HepG2 (cell line): Measurements from ENCODE around the gene RTEL1. TPM values are rescaled to one million over a fixed set of nuclear protein-coding genes. Genes with fewer than 3 reads are reported as not detected.

Experiments used
- ATAC-seq: fragments of 200-7000 bp; cut with Tn5 transposase; 3 replicates; pipeline ENCODE4 v1.9.1; 2020; ENCODE audit warnings: mild to moderate bottlenecking, moderate library complexity
- BruUV-seq: library from RNA; stranded (reverse); fragments of 400-500 nt; replicated peaks from 2 replicates; lab custom pipeline; 2021; lab: Mats Ljungman, UMichigan
- CTCF ChIA-PET: fragments of 300-600 bp; formaldehyde crosslinking; extraction: SDS; loops from one replicate; lab custom pipeline; 2021; ENCODE audit warnings: low total read pairs, inconsistent platforms, low intra/inter-chr PET ratio; lab: Yijun Ruan, JAX
- POLR2A ChIA-PET: fragments of 350-600 bp; sonication (Branson Sonifier 250); formaldehyde crosslinking; loops from one replicate; lab custom pipeline; 2020; ENCODE audit warnings: antibody characterized with exemption, inconsistent platforms; lab: Yijun Ruan, JAX
- DNase-seq: peaks from one replicate; pipeline ENCODE4 v3.0.0-alpha.2; 2015; ENCODE audit warnings: low spot score
- FAIRE-seq: peaks from 3 replicates; lab custom pipeline; 2011; peaks lifted over from hg19 to GRCh38; lab: Jason Lieb, UNC
- H2AFZ ChIP-seq: one replicate; pipeline ENCODE4 v1.6.1; 2011; ENCODE audit warnings: low read length, inconsistent platforms
- H3K27ac ChIP-seq: fragments of 300-600 bp; 3 replicates; pipeline ENCODE4 v1.8.0; 2011; ENCODE audit warnings: mixed run types, mild to moderate bottlenecking, mixed read lengths, low read length, inconsistent platforms; ENCODE audit not compliant: insufficient read depth; ENCODE audit errors: extremely low read length
- H3K27me3 ChIP-seq, 2 experiments: fragments of 200-600 bp in 1 of 2; 2 replicates in 1 of 2; 3 replicates in 1 of 2; pipeline versions ENCODE4 v1.6.0 to v1.8.0; 2011; ENCODE audit warnings: low read length in 2 of 2, mild to moderate bottlenecking in 2 of 2, moderate library complexity in 2 of 2, inconsistent platforms in 1 of 2; ENCODE audit not compliant: insufficient read depth in 2 of 2, control insufficient read depth in 1 of 2
- H3K36me3 ChIP-seq, 2 experiments: fragments of 200-600 bp in 1 of 2; replicated peaks in 1 of 2; 2 replicates in 1 of 2; 3 replicates in 1 of 2; pipeline versions ENCODE4 v1.5.1 to v1.8.0; 2011; ENCODE audit warnings: low read length in 2 of 2, inconsistent platforms in 1 of 2; ENCODE audit not compliant: insufficient read depth in 2 of 2, control insufficient read depth in 1 of 2
- H3K4me1 ChIP-seq: 2 replicates; pipeline ENCODE4 v1.5.1; 2012; ENCODE audit warnings: low read length, inconsistent platforms; ENCODE audit not compliant: insufficient read depth
- H3K4me2 ChIP-seq: 2 replicates; pipeline ENCODE4 v1.6.0; 2011; ENCODE audit warnings: low read depth, low read length, inconsistent platforms
- H3K4me3 ChIP-seq, 3 experiments: fragments of 200-600 bp in 1 of 3; sonication (generic), shearing (Covaris generic) in 1 of 3; replicated peaks in 1 of 3; 2 replicates each; pipeline ENCODE4 v1.5.1; 2011 to 2016; ENCODE audit warnings: low read length in 3 of 3, inconsistent platforms in 2 of 3, low read depth in 2 of 3, mild to moderate bottlenecking in 2 of 3, control low read depth in 1 of 3, mixed read lengths in 1 of 3; ENCODE audit not compliant: insufficient read depth in 1 of 3
- H3K79me2 ChIP-seq: one replicate; pipeline ENCODE4 v1.6.1; 2011; ENCODE audit warnings: low read length, inconsistent platforms; ENCODE audit not compliant: insufficient read depth
- H3K9ac ChIP-seq: 2 replicates; pipeline ENCODE4 v1.6.0; 2011; ENCODE audit warnings: mild to moderate bottlenecking, low read depth, low read length, inconsistent platforms; ENCODE audit not compliant: insufficient read depth
- H3K9me3 ChIP-seq: 2 replicates; pipeline ENCODE4 v1.5.1; 2012; ENCODE audit warnings: mild to moderate bottlenecking, low read length
- H4K20me1 ChIP-seq: 2 replicates; pipeline ENCODE4 v1.6.0; 2011; ENCODE audit warnings: inconsistent platforms, mild to moderate bottlenecking, low read length, moderate library complexity; ENCODE audit not compliant: insufficient read depth
- ATM ChIP-seq: fragments of 450-650 bp; IDR thresholded peaks from 2 replicates; pipeline ENCODE4 v1.7.1; 2017; ENCODE audit warnings: mild to moderate bottlenecking, borderline replicate concordance
- ATRX ChIP-seq: sonication (generic); formaldehyde crosslinking; IDR thresholded peaks from 2 replicates; pipeline ENCODE4 v1.4.0; 2020; ENCODE audit warnings: missing genetic modification reagents, borderline replicate concordance
- HMG20B ChIP-seq: conservative IDR thresholded peaks from 2 replicates; pipeline ENCODE4 v1.6.1; 2016; ENCODE audit warnings: missing genetic modification reagents, missing compliant biosample characterization
- KAT2B ChIP-seq: fragments of 150-350 bp; IDR thresholded peaks from 2 replicates; pipeline ENCODE4 v1.6.1; 2014; ENCODE audit warnings: low read depth, low read length, borderline replicate concordance
- KAT7 ChIP-seq: IDR thresholded peaks from 2 replicates; pipeline ENCODE4 v1.6.1; 2018; ENCODE audit warnings: borderline replicate concordance, missing compliant biosample characterization
- NFRKB ChIP-seq: fragments of 450-650 bp; IDR thresholded peaks from 2 replicates; pipeline ENCODE4 v1.6.1; 2017
- REL ChIP-seq: sonication (generic); formaldehyde crosslinking; conservative IDR thresholded peaks from 2 replicates; pipeline ENCODE4 v1.8.0; 2022; ENCODE audit warnings: mild to moderate bottlenecking, missing genetic modification reagents, moderate library complexity
- RFX1 ChIP-seq: fragments of 450-650 bp; IDR thresholded peaks from 2 replicates; pipeline ENCODE4 v1.6.1; 2017
- RFXANK ChIP-seq: IDR thresholded peaks from 2 replicates; pipeline ENCODE4 v1.6.1; 2016
- STAT5B ChIP-seq: sonication (generic); formaldehyde crosslinking; IDR thresholded peaks from 2 replicates; pipeline ENCODE4 v1.4.0; 2020; ENCODE audit warnings: missing genetic modification reagents
- ZFYVE20 ChIP-seq: sonication (generic); formaldehyde crosslinking; IDR thresholded peaks from 2 replicates; pipeline ENCODE4 v1.8.0; 2023; ENCODE audit warnings: low read depth, mild to moderate bottlenecking, moderate library complexity, missing genetic modification reagents, borderline replicate concordance
- ZNF629 ChIP-seq: sonication (generic); formaldehyde crosslinking; conservative IDR thresholded peaks from 2 replicates; pipeline ENCODE4 v1.5.0; 2020; ENCODE audit warnings: missing genetic modification reagents
- ZNF883 ChIP-seq: sonication (generic); formaldehyde crosslinking; IDR thresholded peaks from 2 replicates; pipeline ENCODE4 v1.5.1; 2020; ENCODE audit warnings: mild to moderate bottlenecking, missing genetic modification reagents; ENCODE audit errors: not compliant biosample characterization
- WGBS: methylation state at CpG from one replicate; pipeline ENCODE4 v1.1.6; 2017; ENCODE audit warnings: low lambda C conversion rate; 5-methylcytosine and 5-hydroxymethylcytosine counted together
- in situ Hi-C: cut with HindIII; loops from 2 replicates; pipeline ENCODE4 v1.10.0; 2017; ENCODE audit warnings: low pct_unique_long_range_greater_than_20kb; ENCODE audit not compliant: extremely low pct_ligation_motif_present
- intact Hi-C: fragments of 100-400 bp; cut with micrococcal nuclease; formaldehyde crosslinking; loops from one replicate; pipeline ENCODE4 v1.10.0; 2022; ENCODE audit not compliant: unreplicated experiment
- polyA plus RNA-seq, 8 experiments: library from polyadenylated mRNA; depleted of rRNA in 3 of 8; stranded (reverse) in 7 of 8; unstranded in 1 of 8; fragments of >200 nt; fragmentation: Illumina TruSeq in 4 of 8; extraction: Trizol in 4 of 8; gene quantifications; 2 replicates each; pipeline versions ENCODE4 v1.2.1 to v1.2.3, GENCODE V29; 2011 to 2016; ENCODE audit warnings: low read depth in 4 of 8, missing spikeins in 1 of 8, mixed read lengths in 1 of 8; ENCODE audit not compliant: insufficient read depth in 1 of 8
- total RNA-seq, 5 experiments: library from RNA; depleted of rRNA; stranded (reverse); fragments of >200 nt; fragmentation: Illumina TruSeq; extraction: Trizol; gene quantifications; 2 replicates each; pipeline ENCODE4 v1.2.3, GENCODE V29; 2016; ENCODE audit warnings: low read depth in 1 of 5
- TF ChIP-seq, protein P1 (sequence below): sonication (generic); formaldehyde crosslinking; IDR thresholded peaks from 2 replicates; pipeline ENCODE4 v1.9.0; 2021; ENCODE audit warnings: missing genetic modification reagents, borderline replicate concordance
- TF ChIP-seq, protein P2 (sequence below): sonication (generic); formaldehyde crosslinking; IDR thresholded peaks from 2 replicates; pipeline ENCODE4 v1.9.0; 2021; ENCODE audit warnings: missing genetic modification reagents, borderline replicate concordance
- TF ChIP-seq, protein P3 (sequence below): sonication (generic); formaldehyde crosslinking; IDR thresholded peaks from 2 replicates; pipeline ENCODE4 v1.5.1; 2020; ENCODE audit warnings: mild to moderate bottlenecking, missing genetic modification reagents, moderate library complexity
- TF ChIP-seq, protein P4 (sequence below): IDR thresholded peaks from 2 replicates; pipeline ENCODE4 v1.6.1; 2016

Gene RTEL1
- total and polyA plus RNA-seq, 2 of the 13 experiments (the other 11 are each of a cell fraction or from before 2014, with no cell fraction given), result 21.8 to 36.4 TPM

DNA sequence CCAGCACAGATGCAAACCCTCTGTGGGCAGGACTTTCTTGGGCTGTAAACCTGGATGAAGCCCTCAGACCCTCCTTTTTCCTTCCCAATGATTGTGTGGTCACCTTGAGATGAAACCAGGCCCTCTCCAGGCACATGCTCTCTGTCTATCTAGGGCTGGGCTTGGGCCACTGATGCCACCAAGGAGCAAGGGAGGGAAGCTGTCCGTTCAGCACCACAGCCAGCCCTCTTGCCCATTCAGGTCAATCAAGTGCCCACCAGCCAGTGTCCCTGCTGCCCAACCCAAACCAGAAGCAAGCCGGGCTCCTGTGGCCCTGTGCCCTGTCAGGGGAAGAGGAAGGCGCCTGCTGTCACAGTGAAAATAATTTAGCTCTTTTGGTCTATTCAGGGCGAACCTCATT, 12.9 kb upstream of the RTEL1 start (continued):
- TF ChIP-seq, protein P1, sequence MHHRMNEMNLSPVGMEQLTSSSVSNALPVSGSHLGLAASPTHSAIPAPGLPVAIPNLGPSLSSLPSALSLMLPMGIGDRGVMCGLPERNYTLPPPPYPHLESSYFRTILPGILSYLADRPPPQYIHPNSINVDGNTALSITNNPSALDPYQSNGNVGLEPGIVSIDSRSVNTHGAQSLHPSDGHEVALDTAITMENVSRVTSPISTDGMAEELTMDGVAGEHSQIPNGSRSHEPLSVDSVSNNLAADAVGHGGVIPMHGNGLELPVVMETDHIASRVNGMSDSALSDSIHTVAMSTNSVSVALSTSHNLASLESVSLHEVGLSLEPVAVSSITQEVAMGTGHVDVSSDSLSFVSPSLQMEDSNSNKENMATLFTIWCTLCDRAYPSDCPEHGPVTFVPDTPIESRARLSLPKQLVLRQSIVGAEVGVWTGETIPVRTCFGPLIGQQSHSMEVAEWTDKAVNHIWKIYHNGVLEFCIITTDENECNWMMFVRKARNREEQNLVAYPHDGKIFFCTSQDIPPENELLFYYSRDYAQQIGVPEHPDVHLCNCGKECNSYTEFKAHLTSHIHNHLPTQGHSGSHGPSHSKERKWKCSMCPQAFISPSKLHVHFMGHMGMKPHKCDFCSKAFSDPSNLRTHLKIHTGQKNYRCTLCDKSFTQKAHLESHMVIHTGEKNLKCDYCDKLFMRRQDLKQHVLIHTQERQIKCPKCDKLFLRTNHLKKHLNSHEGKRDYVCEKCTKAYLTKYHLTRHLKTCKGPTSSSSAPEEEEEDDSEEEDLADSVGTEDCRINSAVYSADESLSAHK (CRISPR knock-in tag), result no peak
- TF ChIP-seq REL (CRISPR knock-in tag) (no peak), RFX1 (no peak), ZNF629 (CRISPR knock-in tag) (no peak), NFRKB (no peak), ZNF883 (no peak)
- TF ChIP-seq, protein P2, sequence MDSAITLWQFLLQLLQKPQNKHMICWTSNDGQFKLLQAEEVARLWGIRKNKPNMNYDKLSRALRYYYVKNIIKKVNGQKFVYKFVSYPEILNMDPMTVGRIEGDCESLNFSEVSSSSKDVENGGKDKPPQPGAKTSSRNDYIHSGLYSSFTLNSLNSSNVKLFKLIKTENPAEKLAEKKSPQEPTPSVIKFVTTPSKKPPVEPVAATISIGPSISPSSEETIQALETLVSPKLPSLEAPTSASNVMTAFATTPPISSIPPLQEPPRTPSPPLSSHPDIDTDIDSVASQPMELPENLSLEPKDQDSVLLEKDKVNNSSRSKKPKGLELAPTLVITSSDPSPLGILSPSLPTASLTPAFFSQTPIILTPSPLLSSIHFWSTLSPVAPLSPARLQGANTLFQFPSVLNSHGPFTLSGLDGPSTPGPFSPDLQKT (CRISPR knock-in tag), result no peak

DNA sequence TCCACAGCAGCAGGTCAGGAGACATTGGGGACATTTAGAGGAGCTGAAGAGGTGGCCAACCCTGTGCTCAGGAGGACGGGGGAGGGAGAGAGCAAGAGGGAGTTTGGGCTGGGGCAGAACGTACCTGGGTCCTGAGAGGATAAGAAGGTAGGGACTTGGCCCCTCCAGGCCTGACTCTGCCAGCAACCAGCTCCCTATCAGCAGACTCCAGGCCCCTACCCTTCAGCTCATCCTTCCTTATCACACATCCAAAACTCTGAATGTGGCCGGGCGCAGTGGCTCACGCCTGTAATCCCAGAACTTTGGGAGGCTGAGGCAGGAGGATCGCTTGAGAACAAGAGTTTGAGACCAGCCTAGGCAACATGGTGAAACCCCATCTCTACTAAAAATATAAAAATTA, 9.9 kb upstream of the RTEL1 start:
- H3K4me2 ChIP-seq, result no peak overlapping the region
- H2AFZ ChIP-seq, result no peak overlapping the region
- BruUV-seq, result no TSS peak
- POLR2A ChIA-PET, result no interaction called here
- FAIRE-seq (no peak), ATAC-seq (no peak), DNase-seq (no peak)
- H3K79me2 ChIP-seq, result peaks cover 6% of the 10 kb centered on the region
- CTCF ChIA-PET, result no interaction called here
- 97% methylated on average over 6 of the region's 6 CpGs for WGBS
- H4K20me1 ChIP-seq, result peaks cover 3% of the 10 kb centered on the region; the same call in 1 of the 2 replicates
- no peaks in the 10 kb centered on the region for H3K9me3 ChIP-seq
- H3K4me3 ChIP-seq, result no peak overlapping the region
- peaks cover 15% of the 10 kb centered on the region for H3K4me1 ChIP-seq
- H3K27ac ChIP-seq, result no peak overlapping the region
- H3K9ac ChIP-seq, result no peak overlapping the region
- intact Hi-C loops, result no loop called here
- peaks cover 3 to 4% of the 10 kb centered on the region in 2 experiments; a peak in 4 of 5 replicates for H3K36me3 ChIP-seq
- in situ Hi-C loops, result no loop called here
- H3K27me3 ChIP-seq, result no peaks in the 10 kb centered on the region
- no peak for TF ChIP-seq STAT5B (CRISPR knock-in tag)
- no peak for TF ChIP-seq ATM
- TF ChIP-seq ATRX (CRISPR knock-in tag), result no peak
- no peak for TF ChIP-seq ZFYVE20
- no peak for TF ChIP-seq HMG20B
- TF ChIP-seq, protein P3, sequence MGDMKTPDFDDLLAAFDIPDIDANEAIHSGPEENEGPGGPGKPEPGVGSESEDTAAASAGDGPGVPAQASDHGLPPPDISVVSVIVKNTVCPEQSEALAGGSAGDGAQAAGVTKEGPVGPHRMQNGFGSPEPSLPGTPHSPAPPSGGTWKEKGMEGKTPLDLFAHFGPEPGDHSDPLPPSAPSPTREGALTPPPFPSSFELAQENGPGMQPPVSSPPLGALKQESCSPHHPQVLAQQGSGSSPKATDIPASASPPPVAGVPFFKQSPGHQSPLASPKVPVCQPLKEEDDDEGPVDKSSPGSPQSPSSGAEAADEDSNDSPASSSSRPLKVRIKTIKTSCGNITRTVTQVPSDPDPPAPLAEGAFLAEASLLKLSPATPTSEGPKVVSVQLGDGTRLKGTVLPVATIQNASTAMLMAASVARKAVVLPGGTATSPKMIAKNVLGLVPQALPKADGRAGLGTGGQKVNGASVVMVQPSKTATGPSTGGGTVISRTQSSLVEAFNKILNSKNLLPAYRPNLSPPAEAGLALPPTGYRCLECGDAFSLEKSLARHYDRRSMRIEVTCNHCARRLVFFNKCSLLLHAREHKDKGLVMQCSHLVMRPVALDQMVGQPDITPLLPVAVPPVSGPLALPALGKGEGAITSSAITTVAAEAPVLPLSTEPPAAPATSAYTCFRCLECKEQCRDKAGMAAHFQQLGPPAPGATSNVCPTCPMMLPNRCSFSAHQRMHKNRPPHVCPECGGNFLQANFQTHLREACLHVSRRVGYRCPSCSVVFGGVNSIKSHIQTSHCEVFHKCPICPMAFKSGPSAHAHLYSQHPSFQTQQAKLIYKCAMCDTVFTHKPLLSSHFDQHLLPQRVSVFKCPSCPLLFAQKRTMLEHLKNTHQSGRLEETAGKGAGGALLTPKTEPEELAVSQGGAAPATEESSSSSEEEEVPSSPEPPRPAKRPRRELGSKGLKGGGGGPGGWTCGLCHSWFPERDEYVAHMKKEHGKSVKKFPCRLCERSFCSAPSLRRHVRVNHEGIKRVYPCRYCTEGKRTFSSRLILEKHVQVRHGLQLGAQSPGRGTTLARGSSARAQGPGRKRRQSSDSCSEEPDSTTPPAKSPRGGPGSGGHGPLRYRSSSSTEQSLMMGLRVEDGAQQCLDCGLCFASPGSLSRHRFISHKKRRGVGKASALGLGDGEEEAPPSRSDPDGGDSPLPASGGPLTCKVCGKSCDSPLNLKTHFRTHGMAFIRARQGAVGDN (CRISPR knock-in tag), result no peak
- no peak for TF ChIP-seq KAT2B
- no peak for TF ChIP-seq RFXANK (CRISPR knock-in tag)
- TF ChIP-seq KAT7 (CRISPR knock-in tag), result no peak
- TF ChIP-seq, protein P4, sequence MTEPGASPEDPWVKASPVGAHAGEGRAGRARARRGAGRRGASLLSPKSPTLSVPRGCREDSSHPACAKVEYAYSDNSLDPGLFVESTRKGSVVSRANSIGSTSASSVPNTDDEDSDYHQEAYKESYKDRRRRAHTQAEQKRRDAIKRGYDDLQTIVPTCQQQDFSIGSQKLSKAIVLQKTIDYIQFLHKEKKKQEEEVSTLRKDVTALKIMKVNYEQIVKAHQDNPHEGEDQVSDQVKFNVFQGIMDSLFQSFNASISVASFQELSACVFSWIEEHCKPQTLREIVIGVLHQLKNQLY, result no peak
